ENCODE results near the gene RPS27A. TPM values are rescaled to one million over a fixed set of nuclear protein-coding genes. Genes with fewer than 3 reads are reported as not detected.

RPS27A gene
- 2,592 to 2,956 TPM (median 2,678 TPM) in 5 replicates for total RNA-seq (2022; extraction: Qiagen RNA extraction)

DNA sequence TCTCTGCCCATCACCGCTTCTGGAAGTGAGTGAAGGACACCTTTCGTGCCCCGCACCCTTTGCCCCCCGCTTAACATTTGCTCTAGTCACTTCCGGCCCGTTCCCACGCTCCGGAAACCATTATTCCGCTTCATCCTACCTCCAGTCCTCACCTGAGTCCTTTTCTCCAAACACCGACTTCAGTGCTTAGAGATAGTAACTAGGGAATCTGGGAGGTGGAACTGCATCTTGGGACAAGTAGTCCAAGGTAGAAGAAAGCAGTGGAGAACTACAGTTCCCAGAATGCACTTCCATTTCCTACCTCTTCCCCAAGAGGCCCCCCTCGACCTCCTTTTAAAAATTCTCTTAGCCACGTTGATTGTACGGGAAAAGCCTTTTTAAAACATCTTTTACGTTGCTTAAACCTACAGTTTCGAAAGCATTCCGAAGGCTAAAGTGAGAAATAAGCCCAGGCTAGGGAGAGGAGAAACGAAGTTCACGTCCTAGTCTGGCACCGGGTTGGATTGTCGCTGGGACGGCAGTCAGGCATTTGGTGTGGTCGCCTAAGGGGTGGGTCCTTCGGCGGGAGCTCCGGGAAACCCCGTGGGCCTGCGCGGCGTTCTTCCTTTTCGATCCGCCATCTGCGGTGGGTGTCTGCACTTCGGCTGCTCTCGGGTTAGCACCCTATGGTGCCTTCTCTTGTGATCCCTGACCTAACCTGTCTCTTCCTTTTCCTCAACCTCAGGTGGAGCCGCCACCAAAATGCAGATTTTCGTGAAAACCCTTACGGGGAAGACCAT, at the start of gene RPS27A, which contains the start of gene CLHC1:
RPS27A (plus strand) TSS at position 605 of the 779 bp plus-strand sequence; CDS start at position 742, 137 bp downstream.
CLHC1 (minus strand) TSS at position 210 of the 779 bp plus-strand sequence. CDS start 9,882 bp downstream, outside the sequence.

GRCh38 chr2:55268907-55269644, 36.6 kb downstream of the RPS27A start, which contains the start of gene MTIF2:
Gene MTIF2 (minus strand): TSS chr2:55269231. CDS start chr2:55263858, 5,373 bp downstream.

Other genes with a start within 250 kb of the RPS27A start
- 475 to 537 TPM (median 517 TPM) in 5 replicates for gene RTN4, start 182.2 kb upstream of the RPS27A start, total RNA-seq (2022; extraction: Qiagen RNA extraction)
- gene CLHC1, start 395 bp upstream of the RPS27A start, total RNA-seq (2022; extraction: Qiagen RNA extraction) = 1.7 to 2.7 TPM (median 2.0 TPM) in 5 replicates
- 39.4 to 55.2 TPM (median 40.9 TPM) in 5 replicates for gene MTIF2, start 36.5 kb downstream of the RPS27A start, total RNA-seq (2022; extraction: Qiagen RNA extraction)
- gene CCDC88A, start 187.2 kb downstream of the RPS27A start, total RNA-seq (2022; extraction: Qiagen RNA extraction) = 18.3 to 26.7 TPM (median 22.4 TPM) in 5 replicates

Data from A549 treated with Hydrocortisone at 1 μM for 4 hours (cell line).